HepG2 (cell line): Measurements from ENCODE around the gene TEAD4. TPM values are rescaled to one million over a fixed set of nuclear protein-coding genes. Genes with fewer than 3 reads are reported as not detected.

ENCODE experiments used
- CC2D1A ChIP-seq: sonication (generic); formaldehyde crosslinking; IDR thresholded peaks from 2 replicates; pipeline ENCODE4 v1.8.1; 2023; ENCODE audit warnings: mild to moderate bottlenecking, missing genetic modification reagents
- HCFC1 ChIP-seq: fragments of 150-350 bp; IDR thresholded peaks from 2 replicates; pipeline ENCODE4 v1.6.1; 2014; ENCODE audit warnings: low read depth, low read length
- RXRB ChIP-seq: IDR thresholded peaks from 2 replicates; pipeline ENCODE4 v1.6.1; 2016; ENCODE audit warnings: borderline replicate concordance, missing genetic modification reagents, missing compliant biosample characterization
- TP53 ChIP-seq: sonication (generic); formaldehyde crosslinking; conservative IDR thresholded peaks from 2 replicates; pipeline ENCODE4 v1.4.0; 2020; ENCODE audit warnings: missing genetic modification reagents
- ZNF792 ChIP-seq: IDR thresholded peaks from 2 replicates; pipeline ENCODE4 v1.6.1; 2016
- polyA plus RNA-seq, 8 experiments: library from polyadenylated mRNA; depleted of rRNA in 3 of 8; stranded (reverse) in 7 of 8; unstranded in 1 of 8; fragments of >200 nt; fragmentation: Illumina TruSeq in 4 of 8; extraction: Trizol in 4 of 8; gene quantifications; 2 replicates each; pipeline versions ENCODE4 v1.2.1 to v1.2.3, GENCODE V29; 2011 to 2016; ENCODE audit warnings: low read depth in 4 of 8, missing spikeins in 1 of 8, mixed read lengths in 1 of 8; ENCODE audit not compliant: insufficient read depth in 1 of 8
- total RNA-seq, 5 experiments: library from RNA; depleted of rRNA; stranded (reverse); fragments of >200 nt; fragmentation: Illumina TruSeq; extraction: Trizol; gene quantifications; 2 replicates each; pipeline ENCODE4 v1.2.3, GENCODE V29; 2016; ENCODE audit warnings: low read depth in 1 of 5
- TF ChIP-seq, protein P1 (sequence below): sonication (generic); formaldehyde crosslinking; IDR thresholded peaks from 2 replicates; pipeline ENCODE4 v1.5.1; 2020; ENCODE audit warnings: mild to moderate bottlenecking, missing genetic modification reagents, borderline replicate concordance
- TF ChIP-seq, protein P2 (sequence below): sonication (generic); formaldehyde crosslinking; IDR thresholded peaks from 2 replicates; pipeline ENCODE4 v1.4.0; 2020; ENCODE audit warnings: missing genetic modification reagents, low read depth, mild to moderate bottlenecking, borderline replicate concordance
- TF ChIP-seq, protein P3 (sequence below): sonication (generic); formaldehyde crosslinking; IDR thresholded peaks from 2 replicates; pipeline ENCODE4 v1.4.0; 2020; ENCODE audit warnings: missing genetic modification reagents
- TF ChIP-seq, protein P4 (sequence below): sonication (generic); formaldehyde crosslinking; IDR thresholded peaks from 2 replicates; pipeline ENCODE4 v1.9.0; 2022; ENCODE audit warnings: low read depth, missing genetic modification reagents
- TF ChIP-seq, protein P5 (sequence below): sonication (generic); formaldehyde crosslinking; IDR thresholded peaks from 2 replicates; pipeline ENCODE4 v1.5.1; 2020; ENCODE audit warnings: mild to moderate bottlenecking, missing genetic modification reagents, moderate library complexity

TEAD4 gene
- total and polyA plus RNA-seq, 2 of the 13 experiments (the other 11 are each of a cell fraction or from before 2014, with no cell fraction given): 45.0 to 69.4 TPM

DNA sequence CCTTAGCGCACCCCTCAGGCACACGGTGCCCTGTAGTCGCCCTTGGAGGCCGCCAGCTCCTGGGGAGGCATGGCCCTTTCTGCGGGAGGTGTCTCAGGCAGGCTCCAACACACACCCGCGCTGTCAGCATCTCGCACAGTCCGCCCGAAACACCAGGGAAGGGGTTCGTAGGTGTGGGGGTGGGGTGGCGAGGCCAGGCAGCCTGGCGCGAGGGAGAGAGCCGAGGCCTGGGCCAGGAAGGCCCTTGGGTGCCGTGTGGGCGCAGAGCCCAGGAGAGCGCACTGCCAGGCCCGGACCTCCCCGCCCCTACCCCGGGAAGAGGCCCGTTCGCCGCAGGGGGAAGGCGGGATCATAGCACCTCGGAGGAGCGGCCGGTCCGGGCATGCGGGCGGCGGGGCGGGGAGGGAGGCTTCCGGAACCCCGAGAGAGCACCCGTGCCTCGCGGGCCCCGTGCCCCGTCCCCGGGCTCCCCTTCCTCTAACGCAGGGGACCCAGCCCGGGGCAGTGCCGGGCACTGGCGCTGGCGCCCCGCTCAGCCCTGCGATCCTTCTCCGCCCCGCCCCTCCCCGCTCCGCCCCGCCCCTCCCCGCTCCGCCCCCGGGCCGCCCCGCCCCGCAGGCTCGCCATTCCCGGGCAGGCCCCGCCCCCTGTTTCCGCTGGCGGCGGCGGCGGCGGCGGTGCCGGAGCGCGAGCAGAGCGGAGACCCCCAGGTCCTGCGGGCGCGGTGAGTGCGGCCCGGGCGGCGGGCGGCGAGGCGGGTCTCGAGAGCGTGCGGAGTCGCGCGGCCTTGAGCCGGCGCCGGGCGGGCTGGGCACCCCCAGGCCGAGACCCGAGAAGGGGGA is 117.8 kb downstream of the TEAD4 start, which contains the start of gene TSPAN9 (continued):
- TF ChIP-seq, protein P1, sequence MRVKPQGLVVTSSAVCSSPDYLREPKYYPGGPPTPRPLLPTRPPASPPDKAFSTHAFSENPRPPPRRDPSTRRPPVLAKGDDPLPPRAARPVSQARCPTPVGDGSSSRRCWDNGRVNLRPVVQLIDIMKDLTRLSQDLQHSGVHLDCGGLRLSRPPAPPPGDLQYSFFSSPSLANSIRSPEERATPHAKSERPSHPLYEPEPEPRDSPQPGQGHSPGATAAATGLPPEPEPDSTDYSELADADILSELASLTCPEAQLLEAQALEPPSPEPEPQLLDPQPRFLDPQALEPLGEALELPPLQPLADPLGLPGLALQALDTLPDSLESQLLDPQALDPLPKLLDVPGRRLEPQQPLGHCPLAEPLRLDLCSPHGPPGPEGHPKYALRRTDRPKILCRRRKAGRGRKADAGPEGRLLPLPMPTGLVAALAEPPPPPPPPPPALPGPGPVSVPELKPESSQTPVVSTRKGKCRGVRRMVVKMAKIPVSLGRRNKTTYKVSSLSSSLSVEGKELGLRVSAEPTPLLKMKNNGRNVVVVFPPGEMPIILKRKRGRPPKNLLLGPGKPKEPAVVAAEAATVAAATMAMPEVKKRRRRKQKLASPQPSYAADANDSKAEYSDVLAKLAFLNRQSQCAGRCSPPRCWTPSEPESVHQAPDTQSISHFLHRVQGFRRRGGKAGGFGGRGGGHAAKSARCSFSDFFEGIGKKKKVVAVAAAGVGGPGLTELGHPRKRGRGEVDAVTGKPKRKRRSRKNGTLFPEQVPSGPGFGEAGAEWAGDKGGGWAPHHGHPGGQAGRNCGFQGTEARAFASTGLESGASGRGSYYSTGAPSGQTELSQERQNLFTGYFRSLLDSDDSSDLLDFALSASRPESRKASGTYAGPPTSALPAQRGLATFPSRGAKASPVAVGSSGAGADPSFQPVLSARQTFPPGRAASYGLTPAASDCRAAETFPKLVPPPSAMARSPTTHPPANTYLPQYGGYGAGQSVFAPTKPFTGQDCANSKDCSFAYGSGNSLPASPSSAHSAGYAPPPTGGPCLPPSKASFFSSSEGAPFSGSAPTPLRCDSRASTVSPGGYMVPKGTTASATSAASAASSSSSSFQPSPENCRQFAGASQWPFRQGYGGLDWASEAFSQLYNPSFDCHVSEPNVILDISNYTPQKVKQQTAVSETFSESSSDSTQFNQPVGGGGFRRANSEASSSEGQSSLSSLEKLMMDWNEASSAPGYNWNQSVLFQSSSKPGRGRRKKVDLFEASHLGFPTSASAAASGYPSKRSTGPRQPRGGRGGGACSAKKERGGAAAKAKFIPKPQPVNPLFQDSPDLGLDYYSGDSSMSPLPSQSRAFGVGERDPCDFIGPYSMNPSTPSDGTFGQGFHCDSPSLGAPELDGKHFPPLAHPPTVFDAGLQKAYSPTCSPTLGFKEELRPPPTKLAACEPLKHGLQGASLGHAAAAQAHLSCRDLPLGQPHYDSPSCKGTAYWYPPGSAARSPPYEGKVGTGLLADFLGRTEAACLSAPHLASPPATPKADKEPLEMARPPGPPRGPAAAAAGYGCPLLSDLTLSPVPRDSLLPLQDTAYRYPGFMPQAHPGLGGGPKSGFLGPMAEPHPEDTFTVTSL (CRISPR knock-in tag): no peak
- TF ChIP-seq ZNF792 (CRISPR knock-in tag): 0 out of 2 replicates have a peak, but pooled peaks have one; percentile 41
- TF ChIP-seq, protein P2, sequence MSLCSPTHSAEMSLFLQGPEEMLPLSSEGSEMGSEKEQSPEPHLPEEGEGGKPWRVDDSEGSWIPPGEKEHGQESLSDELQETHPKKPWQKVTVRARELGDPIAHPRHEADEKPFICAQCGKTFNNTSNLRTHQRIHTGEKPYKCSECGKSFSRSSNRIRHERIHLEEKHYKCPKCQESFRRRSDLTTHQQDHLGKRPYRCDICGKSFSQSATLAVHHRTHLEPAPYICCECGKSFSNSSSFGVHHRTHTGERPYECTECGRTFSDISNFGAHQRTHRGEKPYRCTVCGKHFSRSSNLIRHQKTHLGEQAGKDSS: no peak
- no peak for TF ChIP-seq CC2D1A (CRISPR knock-in tag)
- TF ChIP-seq, protein P3, sequence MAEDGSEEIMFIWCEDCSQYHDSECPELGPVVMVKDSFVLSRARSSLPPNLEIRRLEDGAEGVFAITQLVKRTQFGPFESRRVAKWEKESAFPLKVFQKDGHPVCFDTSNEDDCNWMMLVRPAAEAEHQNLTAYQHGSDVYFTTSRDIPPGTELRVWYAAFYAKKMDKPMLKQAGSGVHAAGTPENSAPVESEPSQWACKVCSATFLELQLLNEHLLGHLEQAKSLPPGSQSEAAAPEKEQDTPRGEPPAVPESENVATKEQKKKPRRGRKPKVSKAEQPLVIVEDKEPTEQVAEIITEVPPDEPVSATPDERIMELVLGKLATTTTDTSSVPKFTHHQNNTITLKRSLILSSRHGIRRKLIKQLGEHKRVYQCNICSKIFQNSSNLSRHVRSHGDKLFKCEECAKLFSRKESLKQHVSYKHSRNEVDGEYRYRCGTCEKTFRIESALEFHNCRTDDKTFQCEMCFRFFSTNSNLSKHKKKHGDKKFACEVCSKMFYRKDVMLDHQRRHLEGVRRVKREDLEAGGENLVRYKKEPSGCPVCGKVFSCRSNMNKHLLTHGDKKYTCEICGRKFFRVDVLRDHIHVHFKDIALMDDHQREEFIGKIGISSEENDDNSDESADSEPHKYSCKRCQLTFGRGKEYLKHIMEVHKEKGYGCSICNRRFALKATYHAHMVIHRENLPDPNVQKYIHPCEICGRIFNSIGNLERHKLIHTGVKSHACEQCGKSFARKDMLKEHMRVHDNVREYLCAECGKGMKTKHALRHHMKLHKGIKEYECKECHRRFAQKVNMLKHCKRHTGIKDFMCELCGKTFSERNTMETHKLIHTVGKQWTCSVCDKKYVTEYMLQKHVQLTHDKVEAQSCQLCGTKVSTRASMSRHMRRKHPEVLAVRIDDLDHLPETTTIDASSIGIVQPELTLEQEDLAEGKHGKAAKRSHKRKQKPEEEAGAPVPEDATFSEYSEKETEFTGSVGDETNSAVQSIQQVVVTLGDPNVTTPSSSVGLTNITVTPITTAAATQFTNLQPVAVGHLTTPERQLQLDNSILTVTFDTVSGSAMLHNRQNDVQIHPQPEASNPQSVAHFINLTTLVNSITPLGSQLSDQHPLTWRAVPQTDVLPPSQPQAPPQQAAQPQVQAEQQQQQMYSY (CRISPR knock-in tag): no peak
- TF ChIP-seq HCFC1: no peak
- TF ChIP-seq, protein P4, sequence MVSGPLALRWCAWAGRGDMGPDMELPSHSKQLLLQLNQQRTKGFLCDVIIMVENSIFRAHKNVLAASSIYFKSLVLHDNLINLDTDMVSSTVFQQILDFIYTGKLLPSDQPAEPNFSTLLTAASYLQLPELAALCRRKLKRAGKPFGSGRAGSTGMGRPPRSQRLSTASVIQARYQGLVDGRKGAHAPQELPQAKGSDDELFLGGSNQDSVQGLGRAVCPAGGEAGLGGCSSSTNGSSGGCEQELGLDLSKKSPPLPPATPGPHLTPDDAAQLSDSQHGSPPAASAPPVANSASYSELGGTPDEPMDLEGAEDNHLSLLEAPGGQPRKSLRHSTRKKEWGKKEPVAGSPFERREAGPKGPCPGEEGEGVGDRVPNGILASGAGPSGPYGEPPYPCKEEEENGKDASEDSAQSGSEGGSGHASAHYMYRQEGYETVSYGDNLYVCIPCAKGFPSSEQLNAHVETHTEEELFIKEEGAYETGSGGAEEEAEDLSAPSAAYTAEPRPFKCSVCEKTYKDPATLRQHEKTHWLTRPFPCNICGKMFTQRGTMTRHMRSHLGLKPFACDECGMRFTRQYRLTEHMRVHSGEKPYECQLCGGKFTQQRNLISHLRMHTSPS: peak; percentile 90; the same call in 1 of the 2 replicates
- peak; percentile 19; the same call in 1 of the 2 replicates for TF ChIP-seq RXRB
- TF ChIP-seq, protein P5, sequence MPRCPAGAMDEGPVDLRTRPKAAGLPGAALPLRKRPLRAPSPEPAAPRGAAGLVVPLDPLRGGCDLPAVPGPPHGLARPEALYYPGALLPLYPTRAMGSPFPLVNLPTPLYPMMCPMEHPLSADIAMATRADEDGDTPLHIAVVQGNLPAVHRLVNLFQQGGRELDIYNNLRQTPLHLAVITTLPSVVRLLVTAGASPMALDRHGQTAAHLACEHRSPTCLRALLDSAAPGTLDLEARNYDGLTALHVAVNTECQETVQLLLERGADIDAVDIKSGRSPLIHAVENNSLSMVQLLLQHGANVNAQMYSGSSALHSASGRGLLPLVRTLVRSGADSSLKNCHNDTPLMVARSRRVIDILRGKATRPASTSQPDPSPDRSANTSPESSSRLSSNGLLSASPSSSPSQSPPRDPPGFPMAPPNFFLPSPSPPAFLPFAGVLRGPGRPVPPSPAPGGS (CRISPR knock-in tag): peak; percentile 73
- TF ChIP-seq TP53 (CRISPR knock-in tag): no peak
